Upper lobe of right lung (tissue), 1 donor: ENCODE measurements around the gene RIPPLY3. TPM values are rescaled to one million over a fixed set of nuclear protein-coding genes. Genes with fewer than 3 reads are reported as not detected.
A peak's percentile ranks its signal among the peaks of the same experiment; 100 is the strongest.

Experiments
- ATAC-seq: fragments of 200-7000 bp; cut with Tn5 transposase; one replicate; pipeline ENCODE4 v1.9.1; 2020; ENCODE audit warnings: mild to moderate bottlenecking, moderate library complexity
- DNase-seq: peaks from one replicate; pipeline ENCODE4 v3.0.0-alpha.2; 2020
- H3K27ac ChIP-seq: fragments of 200-600 bp; one replicate; pipeline ENCODE4 v1.8.0; 2022
- H3K27me3 ChIP-seq: fragments of 200-600 bp; one replicate; pipeline ENCODE4 v1.8.0; 2022; ENCODE audit warnings: mild to moderate bottlenecking
- H3K36me3 ChIP-seq: fragments of 200-600 bp; one replicate; pipeline ENCODE4 v1.8.0; 2022
- H3K4me1 ChIP-seq: fragments of 200-600 bp; one replicate; pipeline ENCODE4 v1.8.0; 2022
- H3K4me3 ChIP-seq: fragments of 200-600 bp; one replicate; pipeline ENCODE4 v1.8.0; 2022; ENCODE audit warnings: mild to moderate bottlenecking
- H3K9me3 ChIP-seq: fragments of 200-600 bp; one replicate; pipeline ENCODE4 v1.8.0; 2022
- CTCF ChIP-seq: fragments of 200-600 bp; IDR thresholded peaks from one replicate; pipeline ENCODE4 v1.8.0; 2022; ENCODE audit warnings: antibody characterized with exemption
- intact Hi-C: fragments of 100-400 bp; cut with DNase I; formaldehyde crosslinking; loops from one replicate; pipeline ENCODE4 v1.11.0; 2022
- long read RNA-seq: library from polyadenylated mRNA; unstranded; transcript quantifications from one replicate; pipeline ENCODE4 v2.0.0, GENCODE V29; 2021
- total RNA-seq: library from RNA; stranded (reverse); fragmentation: NEBNext Ultra II Directional; extraction: Animal tissue kit (Norgen Biotek cat#: 25700); gene quantifications from one replicate; pipeline ENCODE4 v1.2.1, GENCODE V29; 2021
- donor health status: DM: no; HTN: yes; CAD: no; lungs with severe emphysema.

The RIPPLY3 gene, protein sequence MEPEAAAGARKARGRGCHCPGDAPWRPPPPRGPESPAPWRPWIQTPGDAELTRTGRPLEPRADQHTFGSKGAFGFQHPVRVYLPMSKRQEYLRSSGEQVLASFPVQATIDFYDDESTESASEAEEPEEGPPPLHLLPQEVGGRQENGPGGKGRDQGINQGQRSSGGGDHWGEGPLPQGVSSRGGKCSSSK
- not detected for total RNA-seq
- long read RNA-seq, partial matches to known transcripts = 0 of 2 reads
- long read RNA-seq, other reads (novel, unspliced or antisense) = 0 of 2 reads

GRCh38 chr21:37006486-37007291 is at the start of gene RIPPLY3:
TSS of gene RIPPLY3 (plus strand) at chr21:37006702. CDS start at chr21:37006773, 71 bp downstream.
- Histone ChIP-seq H3K9me3 (no peaks in the 10 kb centered on the region), H3K36me3 (no peaks in the 10 kb centered on the region), H3K4me3 (peak within 1 kb of the TSS; percentile 46), H3K27me3 (peaks cover 20% of the 10 kb centered on the region), H3K27ac (no peak within 1 kb of the TSS), H3K4me1 (no peaks in the 10 kb centered on the region)
- DNase-seq (no peak), ATAC-seq (peak; percentile 4)
- TF ChIP-seq CTCF = no peak
- intact Hi-C loops = no loop called here

DNA sequence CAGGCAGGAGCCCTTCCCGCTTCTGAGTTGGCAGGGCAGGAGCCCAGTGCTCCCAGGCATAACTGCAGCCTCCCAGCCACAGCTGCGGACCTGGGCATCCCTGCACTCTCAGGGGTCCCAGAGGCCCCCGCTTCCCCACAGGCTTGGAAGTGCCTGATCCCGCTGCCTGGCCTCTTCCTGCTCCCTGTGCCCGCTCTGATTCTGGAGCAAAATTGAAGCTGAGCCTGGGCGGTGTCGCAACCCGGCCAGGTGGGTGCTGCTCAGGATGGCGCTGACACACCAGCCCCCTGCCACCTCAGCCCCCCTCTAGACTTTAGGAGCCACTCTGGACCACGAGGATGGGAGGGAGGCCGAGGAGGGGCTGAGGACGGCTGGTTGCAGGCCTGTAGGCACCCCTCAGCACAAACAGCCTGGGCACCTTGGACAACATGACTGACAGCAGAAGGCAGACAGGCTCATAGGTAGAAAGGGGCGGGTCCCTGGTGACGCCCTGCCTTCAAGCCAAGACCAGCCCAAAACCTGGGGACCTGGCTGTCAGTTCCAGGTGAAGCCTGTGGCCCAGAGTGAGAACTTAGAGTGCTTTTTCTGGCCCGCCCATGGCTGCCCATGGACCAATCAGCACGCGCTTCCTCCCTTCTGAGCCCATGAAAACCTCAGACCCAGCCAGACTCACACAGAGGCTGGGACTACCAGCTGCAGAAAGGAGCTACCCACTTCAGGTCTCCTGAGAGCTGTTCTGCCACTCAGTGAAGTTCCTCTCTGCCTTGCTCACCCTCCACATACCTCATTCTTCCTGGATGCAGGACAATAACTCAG is 47.3 kb upstream of the RIPPLY3 start:
- no peak for TF ChIP-seq CTCF
- DNase-seq (no peak), ATAC-seq (peak; percentile 37)
- H3K9me3 ChIP-seq = no peaks in the 10 kb centered on the region
- H3K4me1 ChIP-seq = no peaks in the 10 kb centered on the region
- H3K27ac ChIP-seq = no peak overlapping the region
- H3K27me3 ChIP-seq = no peaks in the 10 kb centered on the region
- H3K36me3 ChIP-seq = no peaks in the 10 kb centered on the region
- no peak overlapping the region for H3K4me3 ChIP-seq
- intact Hi-C loops = no loop called here

GRCh38 chr21:36960676-36961284 is 45.7 kb upstream of the RIPPLY3 start:
- no peak for ATAC-seq
- H3K27me3 ChIP-seq = no peaks in the 10 kb centered on the region
- intact Hi-C loops = no loop called here
- H3K4me3 ChIP-seq = no peak overlapping the region
- no peak for DNase-seq
- no peak overlapping the region for H3K27ac ChIP-seq
- no peak for TF ChIP-seq CTCF
- no peaks in the 10 kb centered on the region for H3K36me3 ChIP-seq
- H3K4me1 ChIP-seq = peaks cover 7% of the 10 kb centered on the region
- H3K9me3 ChIP-seq = no peaks in the 10 kb centered on the region

GRCh38 chr21:36962098-36962780 is 44.3 kb upstream of the RIPPLY3 start:
- no peak for DNase-seq
- Histone ChIP-seq H3K9me3 (no peaks in the 10 kb centered on the region), H3K27me3 (no peaks in the 10 kb centered on the region), H3K4me1 (peaks cover 11% of the 10 kb centered on the region), H3K27ac (no peak overlapping the region), H3K36me3 (no peaks in the 10 kb centered on the region), H3K4me3 (no peak overlapping the region)
- intact Hi-C loops = no loop called here
- no peak for TF ChIP-seq CTCF
- ATAC-seq = no peak

GRCh38 chr21:36964398-36964797 is 42.1 kb upstream of the RIPPLY3 start:
- no peak for TF ChIP-seq CTCF
- H3K36me3 ChIP-seq = no peaks in the 10 kb centered on the region
- no peak overlapping the region for H3K27ac ChIP-seq
- no peak for DNase-seq
- ATAC-seq = no peak
- no peaks in the 10 kb centered on the region for H3K27me3 ChIP-seq
- H3K9me3 ChIP-seq = no peaks in the 10 kb centered on the region
- peaks cover 14% of the 10 kb centered on the region for H3K4me1 ChIP-seq
- intact Hi-C loops = no loop called here
- H3K4me3 ChIP-seq = no peak overlapping the region
